ENCODE results near the gene HIF1A. TPM values are rescaled to one million over a fixed set of nuclear protein-coding genes. Genes with fewer than 3 reads are reported as not detected.

HIF1A gene
- total RNA-seq, 1 experiment from 2014 or later = 319 TPM

DNA sequence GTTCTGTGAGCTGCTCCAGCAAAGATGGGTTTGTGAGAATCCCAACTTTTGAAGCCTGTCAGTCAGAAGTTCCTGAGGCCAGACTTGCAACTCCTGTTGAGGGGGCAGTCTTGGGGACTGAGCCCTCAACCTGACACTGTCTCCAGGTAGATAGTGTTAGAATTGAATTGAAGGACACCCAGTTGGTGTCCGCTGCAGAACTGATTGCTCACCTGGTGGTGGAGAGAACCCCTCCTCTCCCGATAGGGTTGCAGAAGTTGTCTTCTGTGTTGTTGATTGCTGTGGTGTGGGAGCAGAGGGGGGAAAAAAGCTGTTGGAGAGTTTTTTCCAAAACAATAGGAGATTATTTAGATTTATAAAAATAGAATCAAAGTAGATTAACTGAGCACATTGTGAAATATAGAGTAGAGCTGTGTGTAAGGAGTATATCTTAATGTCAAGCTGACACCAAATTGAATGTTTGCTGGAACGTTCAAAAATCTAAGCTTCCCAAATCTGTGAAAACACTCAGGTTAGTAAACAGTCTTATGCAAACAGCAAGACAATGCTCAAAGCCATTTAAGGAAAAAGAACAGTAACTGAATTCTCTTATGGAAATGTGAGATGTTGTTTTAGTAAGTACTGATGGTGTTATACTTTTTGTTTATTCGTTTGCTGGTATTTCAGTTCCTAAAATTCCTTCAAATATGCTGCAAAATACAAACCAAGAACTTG lies 18.6 kb downstream of the HIF1A start:
- H4K20me1 ChIP-seq (ENCODE audit: low read length) = peaks cover 100% of the 10 kb centered on the region
- H2AFZ ChIP-seq (ENCODE audit: low read length) = no peak overlapping the region
- DNase-seq (no peak), ATAC-seq (no peak)
- peaks cover 67% of the 10 kb centered on the region for H3K4me1 ChIP-seq (ENCODE audit: insufficient read depth, low read length)
- peaks cover 100% of the 10 kb centered on the region for H3K79me2 ChIP-seq (ENCODE audit: low read length)
- no peak overlapping the region for H3K9ac ChIP-seq (ENCODE audit: low read length)
- POLR2A ChIA-PET (ENCODE audit: unreplicated experiment) = no interaction called here
- H3K27me3 ChIP-seq (ENCODE audit: low read length) = no peaks in the 10 kb centered on the region
- H3F3A ChIP-seq (ENCODE audit: low read length, unreplicated experiment) = peaks cover 28% of the 10 kb centered on the region
- BruUV-seq (replicated peaks) = no TSS peak
- H3K4me2 ChIP-seq (ENCODE audit: low read length) = no peak overlapping the region
- no peaks in the 10 kb centered on the region for H3K9me2 ChIP-seq (replicated peaks; ENCODE audit: low read length)
- H3K36me3 ChIP-seq (ENCODE audit: low read depth, low read length) = no peaks in the 10 kb centered on the region
- intact Hi-C loops (cut with micrococcal nuclease) = loop anchor here (5.0 kb wide), 1 partner anchor 242 kb away; no protein-coding TSS in a partner anchor
- H3K9me3 ChIP-seq (ENCODE audit: low read length) = no peaks in the 10 kb centered on the region
- CTCF ChIA-PET = no interaction called here
- H3K4me3 ChIP-seq (ENCODE audit: low read length) = no peak overlapping the region
- no peak overlapping the region for H3K27ac ChIP-seq (ENCODE audit: low read length)
- TF ChIP-seq, protein P1, sequence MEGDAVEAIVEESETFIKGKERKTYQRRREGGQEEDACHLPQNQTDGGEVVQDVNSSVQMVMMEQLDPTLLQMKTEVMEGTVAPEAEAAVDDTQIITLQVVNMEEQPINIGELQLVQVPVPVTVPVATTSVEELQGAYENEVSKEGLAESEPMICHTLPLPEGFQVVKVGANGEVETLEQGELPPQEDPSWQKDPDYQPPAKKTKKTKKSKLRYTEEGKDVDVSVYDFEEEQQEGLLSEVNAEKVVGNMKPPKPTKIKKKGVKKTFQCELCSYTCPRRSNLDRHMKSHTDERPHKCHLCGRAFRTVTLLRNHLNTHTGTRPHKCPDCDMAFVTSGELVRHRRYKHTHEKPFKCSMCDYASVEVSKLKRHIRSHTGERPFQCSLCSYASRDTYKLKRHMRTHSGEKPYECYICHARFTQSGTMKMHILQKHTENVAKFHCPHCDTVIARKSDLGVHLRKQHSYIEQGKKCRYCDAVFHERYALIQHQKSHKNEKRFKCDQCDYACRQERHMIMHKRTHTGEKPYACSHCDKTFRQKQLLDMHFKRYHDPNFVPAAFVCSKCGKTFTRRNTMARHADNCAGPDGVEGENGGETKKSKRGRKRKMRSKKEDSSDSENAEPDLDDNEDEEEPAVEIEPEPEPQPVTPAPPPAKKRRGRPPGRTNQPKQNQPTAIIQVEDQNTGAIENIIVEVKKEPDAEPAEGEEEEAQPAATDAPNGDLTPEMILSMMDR (conservative IDR thresholded peaks at IDR 0.05; ENCODE audit: low read depth, low read length) = no peak
- no peak for TF ChIP-seq EZH2phosphoT487 (IDR thresholded peaks at IDR 0.05; ENCODE audit: borderline replicate concordance, low read length)
- TF ChIP-seq EZH2 (IDR thresholded peaks at IDR 0.05; ENCODE audit: low read length, unreplicated experiment) = no peak

DNA sequence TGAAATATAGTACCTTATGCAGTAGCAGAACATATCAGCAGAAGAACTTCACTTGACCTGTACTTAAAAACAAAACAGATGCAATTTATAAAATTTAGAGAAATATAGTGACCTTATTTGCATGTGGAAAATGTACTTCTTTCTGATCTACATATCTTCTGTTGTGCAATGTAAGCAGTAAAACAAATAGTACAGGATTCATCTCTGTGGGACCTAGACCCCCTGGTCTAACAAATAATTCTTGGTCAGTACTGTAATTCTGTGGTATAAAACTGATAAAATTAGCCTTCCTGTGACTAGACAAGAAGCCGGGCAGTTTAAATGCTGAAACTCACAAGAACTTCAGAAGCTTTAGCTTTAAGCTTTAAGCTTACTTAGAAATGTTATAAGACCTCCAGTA lies 21.6 kb downstream of the HIF1A start:
- no peak overlapping the region for H3K4me3 ChIP-seq (ENCODE audit: low read length)
- no peaks in the 10 kb centered on the region for H3K9me2 ChIP-seq (replicated peaks; ENCODE audit: low read length)
- POLR2A ChIA-PET (ENCODE audit: unreplicated experiment) = no interaction called here
- no TSS peak for BruUV-seq (replicated peaks)
- H2AFZ ChIP-seq (ENCODE audit: low read length) = no peak overlapping the region
- TF ChIP-seq EZH2 (IDR thresholded peaks at IDR 0.05; ENCODE audit: low read length, unreplicated experiment) = no peak
- TF ChIP-seq, protein P1 (conservative IDR thresholded peaks at IDR 0.05; ENCODE audit: low read depth, low read length) = no peak
- no peak for TF ChIP-seq EZH2phosphoT487 (IDR thresholded peaks at IDR 0.05; ENCODE audit: borderline replicate concordance, low read length)
- H3K36me3 ChIP-seq (ENCODE audit: low read depth, low read length) = peaks cover 15% of the 10 kb centered on the region
- no peak overlapping the region for H3K4me2 ChIP-seq (ENCODE audit: low read length)
- H3K79me2 ChIP-seq (ENCODE audit: low read length) = peaks cover 99% of the 10 kb centered on the region
- H3K9me3 ChIP-seq (ENCODE audit: low read length) = no peaks in the 10 kb centered on the region
- CTCF ChIA-PET = no interaction called here
- ATAC-seq (no peak), DNase-seq (no peak)
- no peaks in the 10 kb centered on the region for H3K27me3 ChIP-seq (ENCODE audit: low read length)
- H3K4me1 ChIP-seq (ENCODE audit: insufficient read depth, low read length) = peaks cover 60% of the 10 kb centered on the region
- H4K20me1 ChIP-seq (ENCODE audit: low read length) = peaks cover 94% of the 10 kb centered on the region
- H3F3A ChIP-seq (ENCODE audit: low read length, unreplicated experiment) = peaks cover 38% of the 10 kb centered on the region
- no peak overlapping the region for H3K9ac ChIP-seq (ENCODE audit: low read length)
- intact Hi-C loops (cut with micrococcal nuclease) = no loop called here
- no peak overlapping the region for H3K27ac ChIP-seq (ENCODE audit: low read length)

DNA sequence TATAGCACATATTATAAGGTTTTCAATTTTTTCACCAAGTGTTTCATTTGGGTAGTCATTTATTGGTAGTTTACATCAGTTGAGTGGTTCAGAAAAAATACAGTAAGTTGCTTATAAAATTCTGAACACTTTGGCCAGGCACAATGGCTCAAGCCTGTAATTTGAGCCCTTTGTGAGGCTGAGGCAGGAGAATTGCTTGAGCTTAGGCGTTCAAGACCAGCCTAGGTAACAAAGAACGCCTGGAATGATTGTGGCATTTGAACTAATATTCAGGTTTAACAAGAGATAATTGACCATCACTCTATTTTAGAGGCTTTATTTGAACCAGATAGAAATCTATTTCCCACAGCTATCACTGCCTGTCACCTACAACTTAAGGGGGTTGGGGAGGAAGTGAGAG lies 22.7 kb downstream of the HIF1A start:
- ATAC-seq = no peak
- TF ChIP-seq EZH2phosphoT487 (IDR thresholded peaks at IDR 0.05; ENCODE audit: borderline replicate concordance, low read length) (no peak), EZH2 (IDR thresholded peaks at IDR 0.05; ENCODE audit: low read length, unreplicated experiment) (no peak)
- TF ChIP-seq, protein P1 (conservative IDR thresholded peaks at IDR 0.05; ENCODE audit: low read depth, low read length) = no peak
- Histone ChIP-seq H3K4me3 (ENCODE audit: low read length) (no peak overlapping the region), H3K79me2 (ENCODE audit: low read length) (peaks cover 99% of the 10 kb centered on the region), H3K9me3 (ENCODE audit: low read length) (no peaks in the 10 kb centered on the region), H3K36me3 (ENCODE audit: low read depth, low read length) (peaks cover 25% of the 10 kb centered on the region), H4K20me1 (ENCODE audit: low read length) (peaks cover 92% of the 10 kb centered on the region), H3K4me2 (ENCODE audit: low read length) (no peak overlapping the region), H3K9me2 (replicated peaks; ENCODE audit: low read length) (no peaks in the 10 kb centered on the region), H2AFZ (ENCODE audit: low read length) (no peak overlapping the region), H3K27me3 (ENCODE audit: low read length) (no peaks in the 10 kb centered on the region), H3K4me1 (ENCODE audit: insufficient read depth, low read length) (peaks cover 50% of the 10 kb centered on the region), H3K27ac (ENCODE audit: low read length) (no peak overlapping the region), H3F3A (ENCODE audit: low read length, unreplicated experiment) (peaks cover 46% of the 10 kb centered on the region), H3K9ac (ENCODE audit: low read length) (no peak overlapping the region)
- ChIA-PET POLR2A (ENCODE audit: unreplicated experiment) (no interaction called here), CTCF (no interaction called here)
- intact Hi-C loops (cut with micrococcal nuclease) = no loop called here
- BruUV-seq (replicated peaks) = no TSS peak
- no peak for DNase-seq

Data from PC-3 (cell line).